Measurements from ENCODE around the gene ANTXR2. TPM values are rescaled to one million over a fixed set of nuclear protein-coding genes. Genes with fewer than 3 reads are reported as not detected.

The ANTXR2 gene
- total RNA-seq, 1 donor from 2014 or later = 14.4 TPM

DNA sequence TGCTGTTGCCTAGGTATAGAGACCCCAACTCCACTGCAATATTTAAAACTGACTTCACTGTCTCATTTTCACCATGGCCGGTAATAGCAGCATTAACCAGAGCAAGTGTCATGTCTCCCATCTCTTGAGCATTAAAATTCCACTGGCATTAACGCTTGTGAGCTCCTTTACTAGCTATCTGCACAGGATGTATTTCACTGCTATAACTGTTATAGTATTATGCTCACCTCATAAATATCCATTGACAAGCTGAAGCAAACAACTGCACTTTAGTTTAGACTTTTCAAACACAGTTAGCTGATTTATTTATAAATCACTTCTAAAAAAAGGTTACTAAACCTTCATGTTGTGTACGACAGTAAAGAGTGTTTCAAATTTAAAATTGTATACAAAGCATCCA, 157.8 kb downstream of the ANTXR2 start:
- TF ChIP-seq, protein P1, sequence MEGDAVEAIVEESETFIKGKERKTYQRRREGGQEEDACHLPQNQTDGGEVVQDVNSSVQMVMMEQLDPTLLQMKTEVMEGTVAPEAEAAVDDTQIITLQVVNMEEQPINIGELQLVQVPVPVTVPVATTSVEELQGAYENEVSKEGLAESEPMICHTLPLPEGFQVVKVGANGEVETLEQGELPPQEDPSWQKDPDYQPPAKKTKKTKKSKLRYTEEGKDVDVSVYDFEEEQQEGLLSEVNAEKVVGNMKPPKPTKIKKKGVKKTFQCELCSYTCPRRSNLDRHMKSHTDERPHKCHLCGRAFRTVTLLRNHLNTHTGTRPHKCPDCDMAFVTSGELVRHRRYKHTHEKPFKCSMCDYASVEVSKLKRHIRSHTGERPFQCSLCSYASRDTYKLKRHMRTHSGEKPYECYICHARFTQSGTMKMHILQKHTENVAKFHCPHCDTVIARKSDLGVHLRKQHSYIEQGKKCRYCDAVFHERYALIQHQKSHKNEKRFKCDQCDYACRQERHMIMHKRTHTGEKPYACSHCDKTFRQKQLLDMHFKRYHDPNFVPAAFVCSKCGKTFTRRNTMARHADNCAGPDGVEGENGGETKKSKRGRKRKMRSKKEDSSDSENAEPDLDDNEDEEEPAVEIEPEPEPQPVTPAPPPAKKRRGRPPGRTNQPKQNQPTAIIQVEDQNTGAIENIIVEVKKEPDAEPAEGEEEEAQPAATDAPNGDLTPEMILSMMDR (conservative IDR thresholded peaks at IDR 0.05; ENCODE audit: low read depth, low read length) = no peak
- DNase-seq (ENCODE audit: low read depth) = no peak
- no peak overlapping the region for H3K4me3 ChIP-seq (ENCODE audit: low read depth, low read length)

DNA sequence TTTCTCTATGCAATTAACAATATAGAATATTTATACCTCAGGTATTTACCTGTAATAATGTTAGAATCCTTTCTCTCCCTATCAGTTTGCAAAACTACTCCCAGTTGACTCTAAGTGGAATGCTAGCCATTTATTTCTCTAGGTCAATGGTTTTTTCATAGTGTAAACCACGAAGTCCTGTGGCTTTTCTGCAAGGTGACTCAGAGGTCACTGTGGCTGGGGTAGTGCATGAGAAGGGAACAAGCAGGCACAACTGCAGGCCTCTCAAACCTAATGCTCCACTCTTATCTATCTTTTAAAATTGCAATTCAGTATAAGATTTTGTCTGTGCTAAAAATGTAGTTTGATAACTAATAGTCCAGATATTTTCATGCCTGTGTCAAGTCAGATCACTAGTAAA, 159.4 kb downstream of the ANTXR2 start:
- no peak overlapping the region for H3K4me3 ChIP-seq (ENCODE audit: low read depth, low read length)
- no peak for DNase-seq (ENCODE audit: low read depth)
- TF ChIP-seq, protein P1 (conservative IDR thresholded peaks at IDR 0.05; ENCODE audit: low read depth, low read length) = no peak

DNA sequence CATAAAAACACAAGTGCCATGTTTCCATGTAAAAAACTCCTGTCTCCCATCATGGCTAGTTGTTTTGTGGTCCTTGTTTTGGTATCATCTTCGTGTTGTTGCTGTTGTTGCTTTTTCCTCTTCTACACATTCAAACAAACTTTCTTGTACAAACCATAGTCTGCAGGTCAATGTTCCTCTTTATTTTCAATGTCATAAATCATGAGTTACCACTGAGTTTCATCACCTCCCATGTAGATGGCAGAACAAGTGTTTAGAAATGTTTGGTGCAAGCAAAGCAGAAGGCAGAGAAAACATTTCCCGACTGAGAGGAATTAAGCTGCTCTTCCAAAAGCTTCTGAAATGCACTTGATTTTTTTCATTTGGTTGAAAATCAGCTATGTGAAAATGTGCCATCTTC, 166.0 kb downstream of the ANTXR2 start:
- no peak overlapping the region for H3K4me3 ChIP-seq (ENCODE audit: low read depth, low read length)
- no peak for DNase-seq (ENCODE audit: low read depth)
- TF ChIP-seq, protein P1 (conservative IDR thresholded peaks at IDR 0.05; ENCODE audit: low read depth, low read length) = no peak

DNA sequence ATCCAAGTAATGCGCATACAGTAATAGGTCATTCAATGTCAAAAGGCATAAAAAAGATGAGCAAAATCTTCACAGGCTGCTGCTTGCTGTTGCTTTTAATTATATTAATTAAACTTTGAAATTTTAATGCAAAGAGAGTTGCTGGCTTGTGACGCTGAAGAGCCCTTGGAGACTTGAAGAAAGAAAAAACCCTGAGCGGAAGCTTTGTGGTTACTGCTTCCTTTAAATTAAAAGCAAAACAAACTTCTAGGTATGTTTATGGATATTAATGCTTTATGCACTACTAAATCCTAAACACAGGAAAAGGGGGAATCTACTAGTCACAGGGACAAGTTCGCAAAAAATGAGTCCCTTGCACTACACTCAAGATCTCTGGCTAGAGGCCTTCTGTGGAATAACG, 166.7 kb downstream of the ANTXR2 start:
- no peak for DNase-seq (ENCODE audit: low read depth)
- H3K4me3 ChIP-seq (ENCODE audit: low read depth, low read length) = no peak overlapping the region
- TF ChIP-seq, protein P1 (conservative IDR thresholded peaks at IDR 0.05; ENCODE audit: low read depth, low read length) = no peak

DNA sequence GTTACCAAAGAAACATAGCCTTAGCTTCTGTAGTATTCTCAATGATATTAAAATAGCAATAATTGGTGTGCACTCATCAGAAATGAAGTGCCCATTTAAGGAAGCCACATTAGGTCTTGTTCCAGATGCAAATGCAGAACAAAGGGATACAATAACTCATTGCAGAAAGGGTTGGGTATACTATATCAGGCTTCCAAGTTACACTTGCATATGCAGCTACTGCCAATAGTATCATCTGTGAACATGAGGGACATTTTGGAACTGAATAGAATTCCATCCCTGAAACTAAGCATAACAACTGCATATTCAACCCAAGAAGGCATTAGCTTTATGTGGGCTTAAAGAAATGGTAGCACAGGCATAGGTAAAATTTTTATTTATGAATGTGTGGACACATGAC, 167.8 kb downstream of the ANTXR2 start:
- TF ChIP-seq, protein P1 (conservative IDR thresholded peaks at IDR 0.05; ENCODE audit: low read depth, low read length) = no peak
- no peak for DNase-seq (ENCODE audit: low read depth)
- H3K4me3 ChIP-seq (ENCODE audit: low read depth, low read length) = no peak overlapping the region

DNA sequence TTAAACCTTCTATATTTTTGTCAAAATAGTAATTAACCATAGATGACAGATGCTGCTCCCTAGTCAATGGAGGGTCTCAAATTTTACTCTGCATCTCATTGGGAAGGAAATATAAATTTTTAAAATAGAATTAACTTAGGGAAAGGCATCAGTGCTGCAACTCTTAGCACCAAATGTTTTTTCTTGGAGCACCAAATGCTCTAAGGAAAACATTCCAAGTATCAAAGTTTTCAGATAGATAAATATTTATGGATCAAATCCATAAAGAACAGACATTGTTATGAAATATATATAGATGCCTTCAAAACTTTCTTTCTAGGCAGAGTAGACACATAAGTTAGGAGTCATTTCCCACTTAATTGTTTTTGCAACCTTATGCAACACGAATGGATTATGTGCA, 168.7 kb downstream of the ANTXR2 start:
- TF ChIP-seq, protein P1 (conservative IDR thresholded peaks at IDR 0.05; ENCODE audit: low read depth, low read length) = no peak
- no peak for DNase-seq (ENCODE audit: low read depth)
- H3K4me3 ChIP-seq (ENCODE audit: low read depth, low read length) = no peak overlapping the region

DNA sequence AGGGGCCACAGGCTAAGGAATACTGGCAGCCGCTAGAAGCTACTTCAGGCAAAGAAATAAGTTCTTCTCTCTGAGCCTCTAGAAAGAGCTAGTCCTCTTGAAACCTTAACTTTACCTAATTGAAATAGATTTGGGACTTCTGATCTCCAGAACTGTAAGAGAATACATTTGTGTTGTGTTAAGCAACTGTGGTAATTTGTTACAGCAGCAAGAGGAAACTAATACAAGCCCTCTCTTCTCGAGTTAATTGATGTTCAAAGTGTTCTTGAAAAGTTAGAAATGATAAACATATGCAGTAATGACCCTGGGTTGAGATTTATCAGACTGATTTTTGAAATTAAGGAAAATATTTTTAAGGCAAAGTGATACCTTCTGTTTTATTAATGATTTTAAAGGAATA, 172.8 kb downstream of the ANTXR2 start:
- no peak overlapping the region for H3K4me3 ChIP-seq (ENCODE audit: low read depth, low read length)
- no peak for DNase-seq (ENCODE audit: low read depth)
- TF ChIP-seq, protein P1 (conservative IDR thresholded peaks at IDR 0.05; ENCODE audit: low read depth, low read length) = no peak

Measured in epithelial cell of proximal tubule (primary cell).